HG03575 (cell line): ENCODE results near the gene DGKZ.

Experiments used
- ATAC-seq: cut with Tn5 transposase; IDR thresholded peaks from one replicate; pipeline ENCODE4 v1.9.1; 2021; ENCODE audit not compliant: unreplicated experiment, insufficient number of reproducible peaks, low FRiP score; ENCODE audit errors: extremely low read depth

DGKZ gene

DNA sequence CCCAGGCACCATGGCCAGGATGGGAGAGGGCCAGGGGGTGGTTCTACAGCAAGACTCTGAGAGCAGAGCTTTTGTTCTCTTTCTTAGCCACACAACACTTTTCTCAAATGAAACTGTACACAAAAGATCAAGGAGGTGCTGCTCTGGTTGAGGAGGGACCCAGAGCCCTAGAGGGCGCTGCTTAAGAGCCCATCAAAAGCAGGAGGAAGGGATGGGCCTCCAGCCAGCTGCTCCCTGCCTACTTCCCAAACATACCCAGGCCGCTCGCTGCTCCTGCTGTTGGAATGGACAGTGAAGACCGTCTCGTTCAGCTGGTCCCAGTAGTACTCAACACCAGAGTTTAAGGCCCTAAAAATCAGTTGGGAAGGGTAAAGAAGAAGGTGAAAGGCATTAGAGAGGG lies 62.8 kb downstream of the DGKZ start:
- no peak for ATAC-seq

DNA sequence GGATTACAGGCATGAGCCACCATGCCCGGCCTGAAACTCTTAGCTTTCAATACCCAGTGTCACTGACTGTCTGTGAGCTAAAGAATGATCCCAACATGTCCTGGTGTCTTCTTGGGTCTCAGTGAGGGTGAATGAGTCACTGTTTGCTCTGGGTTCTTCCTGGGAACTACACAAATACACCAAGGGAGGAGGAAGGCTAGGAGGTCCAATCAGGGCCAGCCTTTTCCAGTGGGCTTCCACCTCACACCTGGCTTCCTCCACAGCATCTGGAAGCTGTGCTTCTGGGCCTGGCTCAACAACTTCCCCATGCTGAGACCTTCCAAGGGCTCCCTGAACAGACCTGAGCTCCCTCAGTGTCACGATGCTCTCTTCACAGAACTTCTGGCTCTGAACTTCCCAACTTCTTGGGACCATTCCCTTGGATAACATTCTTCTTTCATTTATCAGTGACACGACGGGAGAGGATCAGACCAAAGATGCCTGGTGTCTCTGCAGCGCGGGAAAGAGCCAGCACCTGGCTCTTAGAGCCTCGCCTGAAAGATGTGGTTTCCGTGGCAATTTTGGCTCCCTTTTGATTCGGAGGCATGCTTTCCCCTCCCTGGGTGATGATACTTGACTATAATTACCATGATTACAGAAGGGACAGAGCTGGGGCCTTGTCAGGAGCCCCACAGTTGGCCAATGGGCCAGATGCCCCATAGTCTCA lies 66.7 kb downstream of the DGKZ start:
- no peak for ATAC-seq

DNA sequence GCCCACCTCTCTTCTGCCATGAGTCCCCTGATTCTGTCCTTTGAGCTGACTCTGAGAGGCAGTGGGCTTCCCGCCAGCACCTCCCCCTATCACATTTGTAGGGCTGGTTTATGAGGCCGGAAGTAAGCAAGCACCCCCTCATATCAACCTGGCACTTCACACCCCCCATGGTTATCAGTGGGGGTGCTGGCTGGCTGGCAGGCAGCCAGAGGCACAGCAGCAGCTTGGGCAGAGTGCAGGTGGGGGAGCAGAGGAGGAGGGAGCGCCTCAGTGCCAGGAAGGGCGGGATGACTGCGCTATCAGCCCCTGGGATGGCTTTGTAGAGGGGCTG lies 67.2 kb downstream of the DGKZ start:
- no peak for ATAC-seq

DNA sequence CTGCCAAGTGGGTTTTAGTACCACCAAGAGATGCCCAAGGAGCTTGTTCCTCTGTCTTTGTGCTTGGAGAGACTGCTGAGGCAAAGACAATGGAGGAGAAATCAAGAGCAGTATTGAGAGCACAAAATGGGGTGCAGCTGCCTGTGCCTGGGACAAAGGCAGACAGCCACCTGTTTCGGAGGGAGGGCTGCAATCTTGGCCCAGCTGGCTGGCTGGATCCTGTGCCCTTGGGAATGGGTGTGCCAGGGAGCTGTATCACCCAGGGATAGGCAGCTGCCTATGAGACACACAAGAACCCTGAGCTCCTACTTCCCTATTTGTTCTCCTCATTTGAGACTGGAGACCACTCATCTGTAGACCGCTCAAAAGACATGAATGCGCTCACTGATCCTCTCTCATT lies 67.6 kb downstream of the DGKZ start:
- ATAC-seq: no peak

DNA sequence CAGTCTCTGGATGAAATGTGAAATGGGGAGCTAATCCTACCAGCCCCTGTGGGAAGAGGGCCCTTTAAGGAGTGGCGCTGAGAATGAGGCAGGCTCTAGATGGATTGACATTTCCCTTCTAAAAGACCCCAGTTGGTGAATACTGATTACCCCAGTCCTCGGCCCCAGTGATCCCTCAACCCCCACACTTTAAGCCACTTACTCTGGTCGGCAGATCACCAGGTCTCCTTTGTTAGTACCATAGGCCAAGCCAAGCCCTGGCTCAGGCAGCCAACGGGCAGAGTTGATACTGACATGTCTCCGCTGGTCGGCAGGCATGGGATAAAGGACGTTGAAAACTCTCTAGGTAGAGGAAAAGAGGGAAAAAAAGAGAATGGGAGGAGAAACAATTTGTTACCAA lies 70.4 kb downstream of the DGKZ start:
- ATAC-seq: no peak

DNA sequence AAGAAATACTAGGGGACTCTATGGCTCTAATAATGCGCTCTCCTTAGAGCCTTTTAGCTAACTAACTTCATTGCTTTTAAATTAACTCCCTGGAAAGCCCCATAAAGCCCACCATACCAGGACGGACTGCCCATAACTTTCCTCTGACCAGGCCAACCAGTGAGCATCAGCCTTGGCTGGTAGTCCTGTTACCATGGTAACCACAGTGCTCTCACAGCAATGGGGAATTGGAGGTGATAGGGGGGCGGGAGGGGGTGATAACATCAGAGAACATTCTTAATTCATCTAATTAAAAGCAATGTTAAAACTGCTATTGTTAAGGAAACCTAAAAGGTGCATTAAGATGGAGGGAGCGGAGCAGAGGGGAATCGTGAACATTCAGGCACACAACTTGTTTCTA lies 71.5 kb downstream of the DGKZ start:
- ATAC-seq: no peak

DNA sequence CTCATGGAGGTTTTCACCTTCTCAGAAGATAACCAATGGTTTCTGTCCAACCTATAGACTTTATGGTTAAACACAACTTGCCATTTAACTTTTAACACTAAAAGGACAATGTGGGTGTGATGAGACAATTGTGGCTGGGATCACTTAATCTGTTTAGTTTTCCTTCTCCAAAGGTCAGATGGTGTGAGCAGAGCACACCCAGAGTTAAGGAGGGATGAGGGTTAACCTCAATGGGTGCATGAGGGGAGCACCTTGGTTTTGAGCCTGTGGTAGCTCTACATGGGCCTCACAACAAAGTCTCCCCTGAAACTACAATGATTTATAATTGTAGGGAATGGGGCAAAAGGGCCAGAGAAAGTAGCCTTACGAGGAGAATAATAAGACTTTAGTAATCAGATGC lies 73.2 kb downstream of the DGKZ start:
- no peak for ATAC-seq

DNA sequence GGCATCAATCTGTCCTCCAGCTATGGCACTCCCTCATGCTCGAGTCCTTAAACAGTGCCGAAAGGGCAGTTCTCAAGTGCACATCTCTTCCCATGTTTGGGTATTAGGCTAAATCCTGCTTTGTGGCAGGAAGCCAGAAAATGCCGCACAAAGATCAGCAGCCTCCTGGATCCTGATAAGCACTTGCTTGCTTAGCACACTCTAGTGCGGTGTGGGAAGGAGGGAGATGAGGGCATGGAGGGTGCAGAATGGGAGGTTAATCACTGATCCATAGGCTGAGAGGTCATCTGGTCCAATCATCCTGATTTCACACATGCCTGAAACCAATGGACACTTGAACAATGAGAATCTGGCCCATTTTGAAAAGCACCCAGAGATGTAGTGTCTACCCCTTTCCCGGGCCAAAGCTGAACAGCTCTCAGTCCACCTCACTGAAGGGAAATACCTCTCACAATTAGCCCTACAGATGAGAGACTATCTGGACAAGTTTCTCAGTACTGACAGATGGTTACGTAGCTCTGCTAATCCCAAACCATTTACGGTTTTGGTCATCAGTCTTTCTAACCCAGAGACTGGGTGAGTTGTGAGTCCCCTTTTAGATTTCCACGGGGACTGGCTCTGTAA lies 74.1 kb downstream of the DGKZ start:
- ATAC-seq: no peak

DNA sequence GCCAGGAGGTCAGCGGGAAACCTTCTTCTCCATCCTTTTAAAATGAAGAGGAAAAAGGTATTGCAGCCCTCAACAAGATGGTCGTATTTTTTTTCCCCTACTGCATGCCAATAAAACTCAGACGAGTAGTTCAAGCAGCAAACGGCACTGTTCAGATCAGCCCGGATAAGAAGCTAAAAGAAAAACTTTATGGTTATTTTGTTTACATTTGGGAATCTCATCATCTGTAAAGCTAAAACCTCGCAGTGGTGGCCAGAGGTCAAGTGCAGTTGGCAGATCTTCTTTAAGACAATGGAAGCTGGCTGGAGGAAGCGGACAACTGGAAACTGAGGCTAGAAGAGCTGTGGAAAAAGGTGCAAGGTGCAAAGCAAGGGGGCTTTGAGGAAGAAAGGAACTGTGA lies 75.3 kb downstream of the DGKZ start:
- no peak for ATAC-seq

DNA sequence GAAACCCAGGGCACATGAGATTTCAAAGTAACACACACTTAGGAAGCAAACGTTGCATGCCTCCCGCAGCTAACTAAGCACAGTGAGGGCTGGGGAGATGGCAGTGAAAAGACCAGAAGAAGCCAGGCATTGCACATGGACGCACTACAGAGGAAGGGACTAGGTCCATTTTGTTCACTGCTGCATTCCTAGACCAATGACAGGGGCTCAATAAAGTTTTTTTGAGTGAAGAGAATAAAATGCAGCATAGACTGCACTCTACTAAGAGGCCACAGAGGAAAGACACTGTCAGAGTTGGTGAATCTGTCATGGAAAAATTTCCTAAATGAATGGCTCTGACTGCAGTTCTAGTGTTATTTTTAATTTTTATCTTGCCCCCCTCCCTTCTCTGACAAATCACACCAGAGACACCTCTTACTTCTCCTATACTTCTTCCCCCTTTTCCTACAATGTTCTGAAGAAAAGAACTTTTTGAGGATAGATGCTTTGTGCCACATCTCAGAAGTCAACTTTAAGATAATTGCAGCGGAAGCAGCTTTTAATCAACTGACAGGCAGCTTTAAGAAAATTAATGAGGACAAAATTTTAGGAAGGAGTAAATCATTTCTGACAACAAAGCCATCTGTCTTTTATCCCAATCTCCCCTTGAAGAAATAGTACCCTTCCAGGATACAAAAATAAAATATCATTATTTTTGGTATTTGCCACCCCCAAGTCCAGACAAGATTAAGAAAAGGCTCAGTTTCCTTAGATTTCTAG lies 79.1 kb downstream of the DGKZ start:
- no peak for ATAC-seq

DNA sequence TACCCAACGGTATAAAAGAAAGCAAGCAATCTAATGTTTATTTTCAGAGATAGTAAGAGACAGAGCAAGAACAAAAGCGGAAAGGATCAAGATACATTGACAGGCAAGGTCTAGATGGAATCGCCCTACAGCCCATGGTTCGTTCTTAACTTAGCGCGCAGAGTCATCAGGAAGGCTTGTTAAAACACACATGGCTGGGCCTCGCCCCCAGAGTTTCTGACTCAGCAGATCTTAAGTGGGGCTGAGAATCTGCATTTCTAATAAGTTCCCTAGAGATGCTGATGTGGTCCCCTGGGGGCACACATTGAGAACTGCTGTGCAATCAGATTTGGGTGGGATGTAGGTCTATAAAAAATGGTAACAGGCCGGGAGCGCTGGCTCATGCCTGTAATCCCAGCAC lies 80.1 kb downstream of the DGKZ start:
- ATAC-seq: no peak

DNA sequence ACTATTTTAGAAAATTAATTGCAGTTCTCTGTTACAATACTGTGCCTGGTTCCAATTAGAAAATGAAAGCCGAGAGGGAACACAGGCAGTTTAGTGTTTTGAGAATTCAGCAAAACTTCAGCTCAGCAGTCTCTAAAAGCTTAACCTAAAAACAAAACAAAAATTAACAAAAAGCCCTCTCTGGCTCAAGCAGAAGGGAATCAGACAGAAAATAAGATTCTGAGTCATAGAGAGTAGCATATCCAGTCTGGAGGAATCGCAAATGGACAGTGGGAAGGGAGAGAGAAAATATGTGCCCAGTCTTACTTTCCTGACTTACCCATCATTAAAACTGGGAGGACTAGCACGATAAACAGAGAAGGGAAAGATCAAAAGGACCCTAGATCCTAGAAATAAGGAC lies 82.5 kb downstream of the DGKZ start:
- no peak for ATAC-seq
